ENCODE measurements around the gene PPP2R5D. TPM values are rescaled to one million over a fixed set of nuclear protein-coding genes. Genes with fewer than 3 reads are reported as not detected.
"Not testable (repeated sequence)": the region's sequence is repeated elsewhere in the genome, so short reads cannot be mapped to it uniquely, and the experiment has no call there.

PPP2R5D gene
- total RNA-seq, 2 donors from 2014 or later: 57.5 to 59.1 TPM

- Mint-ChIP-seq H3K27ac (no peak overlapping the region), H3K4me3 (no peak overlapping the region), H3K36me3 (ENCODE audit: low read depth) (peaks cover 63% of the 10 kb centered on the region), H3K4me1 (no peaks in the 10 kb centered on the region), H3K27me3 (ENCODE audit: insufficient read depth) (no peaks in the 10 kb centered on the region), H3K9me3 (no peaks in the 10 kb centered on the region)
- H3K4me1 ChIP-seq (ENCODE audit: control insufficient read depth, insufficient read depth, low read length): no peaks in the 10 kb centered on the region
- no peak overlapping the region for H3K4me3 ChIP-seq (ENCODE audit: low read length)
- TF ChIP-seq CTCF (conservative IDR thresholded peaks at IDR 0.05): no peak
- H3K9me3 ChIP-seq (ENCODE audit: control insufficient read depth, low read length): no peaks in the 10 kb centered on the region
- no peak overlapping the region for H3K27ac ChIP-seq (ENCODE audit: low read depth, low read length)
- H3K9ac ChIP-seq (ENCODE audit: extremely low read depth, low read length, poor library complexity, severe bottlenecking): no peak overlapping the region
- DNase-seq: no peak
- no peaks in the 10 kb centered on the region for H3K27me3 ChIP-seq (ENCODE audit: control insufficient read depth, insufficient read depth, low read length, poor library complexity, severe bottlenecking)
- 95% methylated on average over 4 of the region's 4 CpGs; no CpG with 5 or more reads in 1 of the 2 experiments for WGBS, 2 experiments (ENCODE audit: insufficient coverage in 1 of 2, insufficient read length in 1 of 2)
- peaks cover 58% of the 10 kb centered on the region for H3K36me3 ChIP-seq (ENCODE audit: control insufficient read depth, insufficient read depth, low read length)
These were observed 44.6 kb upstream of the PPP2R5D start for GRCh38 chr6:42939810-42940167.

GRCh38 chr6:42940493-42941045, 43.8 kb upstream of the PPP2R5D start:
- WGBS, 2 experiments (ENCODE audit: insufficient coverage in 1 of 2, insufficient read length in 1 of 2): 93 to 100% methylated on average over 2 to 6 of the region's 6 CpGs
- H3K27ac ChIP-seq (ENCODE audit: low read depth, low read length): no peak overlapping the region
- Mint-ChIP-seq H3K4me3 (no peak overlapping the region), H3K27ac (no peak overlapping the region), H3K4me1 (no peaks in the 10 kb centered on the region), H3K36me3 (ENCODE audit: low read depth) (peaks cover 63% of the 10 kb centered on the region), H3K9me3 (no peaks in the 10 kb centered on the region), H3K27me3 (ENCODE audit: insufficient read depth) (no peaks in the 10 kb centered on the region)
- no peaks in the 10 kb centered on the region for H3K4me1 ChIP-seq (ENCODE audit: control insufficient read depth, insufficient read depth, low read length)
- no peaks in the 10 kb centered on the region for H3K27me3 ChIP-seq (ENCODE audit: control insufficient read depth, insufficient read depth, low read length, poor library complexity, severe bottlenecking)
- no peak for TF ChIP-seq CTCF (conservative IDR thresholded peaks at IDR 0.05)
- DNase-seq: no peak
- peaks cover 50% of the 10 kb centered on the region for H3K36me3 ChIP-seq (ENCODE audit: control insufficient read depth, insufficient read depth, low read length)
- H3K9ac ChIP-seq (ENCODE audit: extremely low read depth, low read length, poor library complexity, severe bottlenecking): no peak overlapping the region
- no peaks in the 10 kb centered on the region for H3K9me3 ChIP-seq (ENCODE audit: control insufficient read depth, low read length)
- no peak overlapping the region for H3K4me3 ChIP-seq (ENCODE audit: low read length)

- 98 to 100% methylated on average over 4 to 5 of the region's 5 CpGs for WGBS, 2 experiments (ENCODE audit: insufficient coverage in 1 of 2, insufficient read length in 1 of 2)
- H3K27ac Mint-ChIP-seq: not testable (repeated sequence)
These were observed 43.0 kb upstream of the PPP2R5D start for GRCh38 chr6:42941356-42941755.

GRCh38 chr6:42942444-42942843, 41.9 kb upstream of the PPP2R5D start:
- no peaks in the 10 kb centered on the region for H3K27me3 Mint-ChIP-seq (ENCODE audit: insufficient read depth)
- Histone ChIP-seq H3K9ac (ENCODE audit: extremely low read depth, low read length, poor library complexity, severe bottlenecking) (no peak overlapping the region), H3K36me3 (ENCODE audit: control insufficient read depth, insufficient read depth, low read length) (peaks cover 32% of the 10 kb centered on the region), H3K4me1 (ENCODE audit: control insufficient read depth, insufficient read depth, low read length) (no peaks in the 10 kb centered on the region), H3K9me3 (ENCODE audit: control insufficient read depth, low read length) (no peaks in the 10 kb centered on the region), H3K27ac (ENCODE audit: low read depth, low read length) (no peak overlapping the region), H3K4me3 (ENCODE audit: low read length) (no peak overlapping the region), H3K27me3 (ENCODE audit: control insufficient read depth, insufficient read depth, low read length, poor library complexity, severe bottlenecking) (no peaks in the 10 kb centered on the region)
- 94 to 95% methylated on average over 2 to 7 of the region's 7 CpGs for WGBS, 2 experiments (ENCODE audit: insufficient coverage in 1 of 2, insufficient read length in 1 of 2)
- DNase-seq: no peak
- TF ChIP-seq CTCF (conservative IDR thresholded peaks at IDR 0.05): no peak
- H3K27ac Mint-ChIP-seq: no peak overlapping the region
- H3K9me3 Mint-ChIP-seq: no peaks in the 10 kb centered on the region
- H3K36me3 Mint-ChIP-seq (ENCODE audit: low read depth): peaks cover 49% of the 10 kb centered on the region
- H3K4me1 Mint-ChIP-seq: no peaks in the 10 kb centered on the region
- H3K4me3 Mint-ChIP-seq: no peak overlapping the region

More at GRCh38 chr6:42941356-42941755, 43.0 kb upstream of the PPP2R5D start:
- H3K9me3 Mint-ChIP-seq; H3K4me1 Mint-ChIP-seq; H3K4me3 ChIP-seq (ENCODE audit: low read length); H3K9ac ChIP-seq (ENCODE audit: extremely low read depth, low read length, poor library complexity, severe bottlenecking); DNase-seq; H3K4me1 ChIP-seq (ENCODE audit: control insufficient read depth, insufficient read depth, low read length); H3K4me3 Mint-ChIP-seq; H3K27ac ChIP-seq (ENCODE audit: low read depth, low read length); H3K9me3 ChIP-seq (ENCODE audit: control insufficient read depth, low read length); H3K27me3 ChIP-seq (ENCODE audit: control insufficient read depth, insufficient read depth, low read length, poor library complexity, severe bottlenecking); H3K27me3 Mint-ChIP-seq (ENCODE audit: insufficient read depth): not testable (repeated sequence)
- peaks cover 42% of the 10 kb centered on the region for H3K36me3 ChIP-seq (ENCODE audit: control insufficient read depth, insufficient read depth, low read length)
- peaks cover 59% of the 10 kb centered on the region for H3K36me3 Mint-ChIP-seq (ENCODE audit: low read depth)

Data from endodermal cell (in vitro differentiated cells).